GM12874 (cell line): Measurements from ENCODE around the gene FAM3A.

ENCODE experiments used
- TF ChIP-seq, protein P1 (sequence below): IDR thresholded peaks from 2 replicates; pipeline ENCODE4 v1.5.1; 2011; ENCODE audit warnings: low read depth, mild to moderate bottlenecking, control low read depth, low read length, moderate library complexity; ENCODE audit not compliant: insufficient read depth

FAM3A gene

DNA sequence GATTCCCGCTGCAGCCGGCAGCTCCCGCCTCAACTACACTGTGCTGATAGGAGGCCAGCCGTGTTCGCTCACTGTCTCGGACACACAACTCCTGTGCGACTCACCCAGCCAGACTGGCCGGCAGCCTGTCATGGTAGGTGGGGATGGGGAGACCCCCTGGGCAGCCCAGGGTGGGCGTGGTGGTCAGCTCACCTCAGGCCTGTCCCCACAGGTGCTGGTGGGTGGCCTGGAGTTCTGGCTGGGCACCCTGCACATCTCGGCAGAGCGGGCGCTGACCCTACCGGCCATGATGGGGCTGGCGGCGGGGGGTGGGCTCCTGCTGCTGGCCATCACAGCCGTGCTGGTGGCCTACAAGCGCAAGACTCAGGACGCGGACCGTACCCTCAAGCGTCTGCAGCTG lies 48.5 kb downstream of the FAM3A start:
- TF ChIP-seq, protein P1, sequence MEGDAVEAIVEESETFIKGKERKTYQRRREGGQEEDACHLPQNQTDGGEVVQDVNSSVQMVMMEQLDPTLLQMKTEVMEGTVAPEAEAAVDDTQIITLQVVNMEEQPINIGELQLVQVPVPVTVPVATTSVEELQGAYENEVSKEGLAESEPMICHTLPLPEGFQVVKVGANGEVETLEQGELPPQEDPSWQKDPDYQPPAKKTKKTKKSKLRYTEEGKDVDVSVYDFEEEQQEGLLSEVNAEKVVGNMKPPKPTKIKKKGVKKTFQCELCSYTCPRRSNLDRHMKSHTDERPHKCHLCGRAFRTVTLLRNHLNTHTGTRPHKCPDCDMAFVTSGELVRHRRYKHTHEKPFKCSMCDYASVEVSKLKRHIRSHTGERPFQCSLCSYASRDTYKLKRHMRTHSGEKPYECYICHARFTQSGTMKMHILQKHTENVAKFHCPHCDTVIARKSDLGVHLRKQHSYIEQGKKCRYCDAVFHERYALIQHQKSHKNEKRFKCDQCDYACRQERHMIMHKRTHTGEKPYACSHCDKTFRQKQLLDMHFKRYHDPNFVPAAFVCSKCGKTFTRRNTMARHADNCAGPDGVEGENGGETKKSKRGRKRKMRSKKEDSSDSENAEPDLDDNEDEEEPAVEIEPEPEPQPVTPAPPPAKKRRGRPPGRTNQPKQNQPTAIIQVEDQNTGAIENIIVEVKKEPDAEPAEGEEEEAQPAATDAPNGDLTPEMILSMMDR, result no peak

DNA sequence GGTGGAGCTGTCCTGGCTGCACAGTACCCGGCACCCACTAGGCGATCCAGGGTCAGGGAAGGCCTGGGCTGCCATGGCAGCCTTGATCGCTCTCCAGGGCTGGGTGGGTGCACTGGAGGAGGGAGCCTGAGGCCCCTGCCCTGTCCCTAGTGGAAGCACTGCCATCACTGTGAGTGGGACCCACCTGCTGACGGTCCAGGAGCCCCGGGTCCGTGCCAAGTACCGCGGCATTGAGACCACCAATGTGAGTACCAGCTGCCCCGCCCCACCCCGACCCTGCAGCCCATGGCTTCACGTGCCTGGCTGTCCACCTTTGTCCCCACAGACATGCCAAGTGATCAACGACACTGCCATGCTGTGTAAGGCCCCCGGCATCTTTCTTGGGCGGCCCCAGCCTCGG lies 49.1 kb downstream of the FAM3A start:
- TF ChIP-seq, protein P1, result no peak

DNA sequence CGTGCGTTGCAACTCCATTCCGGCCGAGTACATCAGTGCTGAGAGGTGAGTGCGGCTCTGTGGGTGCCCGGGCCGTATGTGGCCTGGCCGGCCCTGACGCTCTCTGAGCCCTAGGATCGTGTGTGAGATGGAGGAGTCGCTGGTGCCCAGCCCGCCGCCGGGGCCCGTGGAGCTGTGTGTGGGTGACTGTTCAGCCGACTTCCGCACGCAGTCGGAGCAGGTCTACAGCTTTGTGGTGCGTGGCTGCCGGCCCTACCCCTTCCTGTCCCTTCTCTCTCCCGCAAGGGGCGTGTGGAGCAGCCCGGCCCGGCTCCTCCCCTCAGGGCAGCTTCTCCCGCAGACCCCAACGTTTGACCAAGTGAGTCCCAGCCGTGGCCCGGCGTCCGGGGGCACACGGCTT lies 50.0 kb downstream of the FAM3A start:
- TF ChIP-seq, protein P1, result no peak

DNA sequence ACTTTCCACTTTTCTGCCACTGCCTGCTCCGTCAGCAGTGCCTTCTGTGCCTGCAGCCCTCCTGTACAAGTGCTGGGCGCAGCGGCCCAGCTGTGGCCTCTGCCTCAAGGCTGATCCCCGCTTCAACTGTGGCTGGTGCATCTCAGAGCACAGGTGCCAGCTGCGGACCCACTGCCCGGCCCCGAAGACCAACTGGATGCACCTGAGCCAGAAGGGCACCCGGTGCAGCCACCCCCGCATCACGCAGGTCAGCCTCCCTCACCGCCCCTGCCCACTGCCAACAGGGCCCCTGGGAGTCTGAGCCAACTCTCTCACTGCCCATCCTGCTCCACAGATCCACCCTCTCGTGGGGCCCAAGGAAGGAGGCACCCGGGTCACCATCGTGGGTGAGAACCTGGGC lies 50.4 kb downstream of the FAM3A start:
- TF ChIP-seq, protein P1, result no peak

DNA sequence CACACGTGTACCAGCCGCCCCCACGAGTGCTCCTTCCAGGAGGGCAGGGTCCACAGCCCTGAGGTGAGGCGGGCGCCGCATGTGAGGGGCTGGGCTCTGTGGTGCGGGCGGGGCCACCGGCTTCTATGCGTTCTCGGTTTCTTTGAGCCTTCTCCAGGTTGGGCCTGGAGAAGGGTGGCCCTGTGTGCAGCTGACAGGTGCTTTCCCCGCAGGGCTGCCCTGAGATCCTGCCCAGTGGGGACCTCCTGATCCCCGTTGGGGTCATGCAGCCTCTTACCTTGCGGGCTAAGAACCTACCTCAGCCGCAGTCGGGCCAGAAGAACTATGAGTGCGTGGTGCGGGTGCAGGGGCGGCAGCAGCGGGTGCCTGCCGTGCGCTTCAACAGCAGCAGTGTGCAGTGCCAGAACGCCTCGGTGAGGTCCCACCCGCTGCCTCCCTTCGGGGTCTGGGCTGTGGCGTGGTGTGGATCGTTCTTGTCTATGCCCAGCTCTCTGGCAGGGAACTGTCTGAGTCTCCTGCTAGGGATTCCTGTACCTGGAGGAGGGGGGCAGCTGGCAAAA lies 51.1 kb downstream of the FAM3A start:
- TF ChIP-seq, protein P1, result no peak

DNA sequence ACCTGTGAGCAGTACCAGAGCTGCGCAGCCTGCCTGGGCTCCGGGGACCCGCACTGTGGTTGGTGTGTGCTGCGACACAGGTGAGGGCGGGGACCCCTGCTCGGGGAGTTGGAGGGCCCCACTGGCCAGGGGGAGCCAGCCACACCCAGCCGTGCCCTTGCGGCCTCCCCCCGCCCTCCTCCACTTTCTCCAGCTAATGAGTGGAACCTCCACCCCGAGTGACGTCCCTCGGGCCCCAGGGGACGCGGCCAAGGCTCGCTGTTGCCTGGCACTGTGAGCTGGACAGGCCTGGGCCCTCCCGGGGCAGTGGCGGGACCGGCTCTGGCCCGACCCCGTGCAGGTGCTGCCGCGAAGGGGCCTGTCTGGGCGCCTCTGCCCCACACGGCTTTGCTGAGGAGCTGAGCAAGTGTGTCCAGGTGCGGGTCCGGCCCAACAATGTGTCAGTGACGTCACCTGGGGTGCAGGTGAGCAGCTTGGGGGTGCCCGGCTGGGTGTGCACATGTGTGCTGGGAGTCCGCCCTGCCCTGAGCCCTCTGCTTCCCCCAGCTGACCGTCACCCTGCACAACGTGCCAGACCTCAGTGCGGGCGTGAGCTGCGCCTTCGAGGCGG lies 52.3 kb downstream of the FAM3A start:
- TF ChIP-seq, protein P1, result no peak

DNA sequence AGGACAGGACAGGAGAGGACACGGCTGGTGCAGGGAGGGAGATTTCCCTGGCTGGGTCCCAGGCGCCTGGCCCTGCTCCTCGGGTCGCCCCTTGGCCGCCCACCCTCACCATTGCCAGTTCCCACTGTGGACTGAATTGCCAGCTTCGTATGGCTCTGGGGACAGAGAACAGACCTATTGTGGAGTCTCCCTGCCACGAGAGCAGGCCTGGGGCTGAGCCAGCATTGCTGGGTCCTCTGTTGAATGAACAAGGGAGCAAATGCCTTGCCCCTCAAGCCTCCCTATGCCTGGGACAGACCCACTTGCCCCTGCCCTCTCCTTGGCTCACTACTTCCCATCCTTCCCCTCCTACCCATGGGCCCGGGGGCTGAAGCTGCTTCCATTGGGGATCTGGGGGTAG lies 53.6 kb downstream of the FAM3A start:
- TF ChIP-seq, protein P1, result no peak
